Gastroesophageal sphincter (tissue), 4 donors: Measurements from ENCODE around the gene C3AR1. TPM values are rescaled to one million over a fixed set of nuclear protein-coding genes. Genes with fewer than 3 reads are reported as not detected.
"Not testable (repeated sequence)": the region's sequence is repeated elsewhere in the genome, so short reads cannot be mapped to it uniquely, and the experiment has no call there.

Experiments
- ATAC-seq: fragments of 150-250 bp; one replicate; pipeline ENCODE4 v1.9.1; 2016; ENCODE audit warnings: mild to moderate bottlenecking, moderate library complexity
- H3K27ac ChIP-seq, 4 donors: fragments of 200-600 bp; sonication (generic) in 3 of 4; 1 replicate in 3 of 4; 2 replicates in 1 of 4; pipeline ENCODE4 v1.5.1; 2016 to 2019
- H3K27me3 ChIP-seq: fragments of 200-600 bp; sonication (generic); one replicate; pipeline ENCODE4 v1.5.1; 2019
- H3K36me3 ChIP-seq, 2 donors: fragments of 200-600 bp; sonication (generic); one replicate each; pipeline ENCODE4 v1.5.1; 2019; ENCODE audit warnings: control low read depth in 1 of 2
- H3K4me1 ChIP-seq, 3 donors: fragments of 200-600 bp; sonication (generic); 1 replicate in 2 of 3; 2 replicates in 1 of 3; pipeline ENCODE4 v1.5.1; 2016 to 2019; ENCODE audit warnings: control low read depth in 2 of 3
- H3K4me3 ChIP-seq, 2 donors: fragments of 200-600 bp; sonication (generic); one replicate each; pipeline ENCODE4 v1.5.1; 2019; ENCODE audit warnings: mild to moderate bottlenecking in 1 of 2, moderate library complexity in 1 of 2
- H3K9me3 ChIP-seq, 3 donors: fragments of 200-600 bp; sonication (generic); one replicate each; pipeline ENCODE4 v1.5.1; 2017 to 2019; ENCODE audit warnings: control low read depth in 2 of 3
- CTCF ChIP-seq, 4 experiments: fragments of 200-600 bp in 2 of 4; fragments of 450-650 bp in 2 of 4; sonication (generic) in 1 of 4; IDR thresholded peaks; one replicate each; pipeline ENCODE4 v1.5.1; 2017 to 2019; ENCODE audit warnings: antibody characterized with exemption in 4 of 4, mild to moderate bottlenecking in 2 of 4, moderate library complexity in 2 of 4
- EP300 ChIP-seq: sonication (generic); formaldehyde crosslinking; IDR thresholded peaks from one replicate; pipeline ENCODE4 v1.6.1; 2017; ENCODE audit warnings: antibody characterized with exemption, mild to moderate bottlenecking
- POLR2A ChIP-seq, 2 donors: fragments of 450-650 bp; IDR thresholded peaks; one replicate each; pipeline ENCODE4 v1.6.1; 2017; ENCODE audit warnings: antibody characterized with exemption in 2 of 2, mild to moderate bottlenecking in 2 of 2, moderate library complexity in 1 of 2
- POLR2AphosphoS5 ChIP-seq: sonication (generic); formaldehyde crosslinking; IDR thresholded peaks from one replicate; pipeline ENCODE4 v1.6.1; 2017; ENCODE audit warnings: antibody characterized with exemption
- WGBS, 2 donors: methylation state at CpG; one replicate each; pipeline ENCODE4 v1.1.5; 2018; ENCODE audit warnings: low coverage in 1 of 2; 5-methylcytosine and 5-hydroxymethylcytosine counted together
- total RNA-seq, 4 donors: library from RNA; depleted of rRNA; stranded (reverse); fragments of >200 nt; gene quantifications; one replicate each; pipeline ENCODE4 v1.1.0, GENCODE V29; 2016

C3AR1 gene
- total RNA-seq, 4 donors from 2014 or later = 1.6 to 16.7 (median 7.6) TPM

- WGBS, 2 donors = 35 to 59% methylated on average over 4 of the region's 4 CpGs
- no peak for TF ChIP-seq CTCF (IDR thresholded peaks at IDR 0.05)
- peaks cover 0 to 9% (median 4%) of the 10 kb centered on the region in 3 donors for H3K4me1 ChIP-seq
- no peaks in the 10 kb centered on the region for H3K27me3 ChIP-seq
- no peaks in the 10 kb centered on the region for H3K9me3 ChIP-seq
- H3K27ac ChIP-seq = no peak overlapping the region
- H3K36me3 ChIP-seq = no peaks in the 10 kb centered on the region
- H3K4me3 ChIP-seq = no peak overlapping the region
- no peak for ATAC-seq
Observed at GRCh38 chr12:8077207-8077606, 11.0 kb upstream of the C3AR1 start.

GRCh38 chr12:8076366-8076765, 10.2 kb upstream of the C3AR1 start:
- H3K36me3 ChIP-seq = no peaks in the 10 kb centered on the region
- no peak overlapping the region for H3K27ac ChIP-seq
- WGBS, 2 donors = 74 to 82% methylated on average over 4 of the region's 4 CpGs
- ATAC-seq = no peak
- peaks cover 0 to 9% (median 4%) of the 10 kb centered on the region in 3 donors for H3K4me1 ChIP-seq
- no peaks in the 10 kb centered on the region for H3K9me3 ChIP-seq
- TF ChIP-seq CTCF (IDR thresholded peaks at IDR 0.05) (no peak), EP300 (no peak), POLR2A (IDR thresholded peaks at IDR 0.05) (no peak), POLR2AphosphoS5 (no peak)
- H3K27me3 ChIP-seq = no peaks in the 10 kb centered on the region
- H3K4me3 ChIP-seq = no peak overlapping the region

- H3K27me3 ChIP-seq = no peaks in the 10 kb centered on the region
- H3K4me1 ChIP-seq = peaks cover 0 to 5% (median under 1%) of the 10 kb centered on the region in 3 donors
- 91 to 94% methylated on average over 5 to 6 of the region's 6 CpGs for WGBS, 2 donors
- no peaks in the 10 kb centered on the region for H3K9me3 ChIP-seq
- no peaks in the 10 kb centered on the region for H3K36me3 ChIP-seq
- H3K4me3 ChIP-seq = no peak overlapping the region
- no peak for TF ChIP-seq CTCF (IDR thresholded peaks at IDR 0.05)
- no peak overlapping the region for H3K27ac ChIP-seq
- no peak for ATAC-seq
Observed at GRCh38 chr12:8075935-8076334, 9.8 kb upstream of the C3AR1 start.

- H3K36me3 ChIP-seq, H3K4me1 ChIP-seq, H3K9me3 ChIP-seq, H3K27me3 ChIP-seq, H3K4me3 ChIP-seq, ATAC-seq, H3K27ac ChIP-seq: not testable (repeated sequence)
- 60 to 100% methylated on average over 2 of the region's 3 CpGs for WGBS, 2 donors
Observed at GRCh38 chr12:8071820-8072219, 5.7 kb upstream of the C3AR1 start.

- no peak overlapping the region for H3K4me3 ChIP-seq
- ATAC-seq = no peak
- no peaks in the 10 kb centered on the region for H3K4me1 ChIP-seq
- H3K27me3 ChIP-seq = no peaks in the 10 kb centered on the region
- H3K36me3 ChIP-seq = no peaks in the 10 kb centered on the region
- TF ChIP-seq POLR2A (IDR thresholded peaks at IDR 0.05) = no peak
- no peak for TF ChIP-seq EP300
- TF ChIP-seq POLR2AphosphoS5 = no peak
- no peak for TF ChIP-seq CTCF (IDR thresholded peaks at IDR 0.05)
- no peaks in the 10 kb centered on the region for H3K9me3 ChIP-seq
- no peak overlapping the region for H3K27ac ChIP-seq
Observed at GRCh38 chr12:8069582-8069981, 3.4 kb upstream of the C3AR1 start.

- no peak for ATAC-seq
- no peaks in the 10 kb centered on the region for H3K9me3 ChIP-seq
- peaks cover 0 to 5% of the 10 kb centered on the region in 2 donors for H3K36me3 ChIP-seq
- peak overlapping the region in 1 of 2 donors; percentile 6 for H3K4me3 ChIP-seq
- no peaks in the 10 kb centered on the region for H3K27me3 ChIP-seq
- H3K27ac ChIP-seq = peak overlapping the region in 1 of 4 donors; percentile 29
- TF ChIP-seq POLR2A (IDR thresholded peaks at IDR 0.05) (no peak), POLR2AphosphoS5 (no peak), CTCF (IDR thresholded peaks at IDR 0.05) (no peak)
- H3K4me1 ChIP-seq = no peaks in the 10 kb centered on the region
Observed at GRCh38 chr12:8064131-8064530, 2.0 kb downstream of the C3AR1 start.
